Measurements from ENCODE around the gene MRPS23. TPM values are rescaled to one million over a fixed set of nuclear protein-coding genes. Genes with fewer than 3 reads are reported as not detected.
"Not testable (repeated sequence)": the region's sequence is repeated elsewhere in the genome, so short reads cannot be mapped to it uniquely, and the experiment has no call there.

The MRPS23 gene
- polyA plus RNA-seq, 2 of the 4 experiments (the other 2 are of a cell fraction) = 110 to 153 TPM

GRCh38 chr17:57849163-57849873 is 526 bp downstream of the MRPS23 start:
- WGBS (ENCODE audit: missing lambda C conversion rate) = 18% methylated on average over 27 of the region's 27 CpGs
- ATAC-seq = peak in 1 of 2 experiments; percentile 72; a peak in 4 of 6 replicates

GRCh38 chr17:57846056-57846945 is 3.5 kb downstream of the MRPS23 start:
- FAIRE-seq; ATAC-seq; H3K4me3 ChIP-seq; H3K9me3 ChIP-seq; DNase-seq (ENCODE audit: low read depth in 1 of 2, low spot score in 1 of 2); POLR2A ChIA-PET: not testable (repeated sequence)
- peak; percentile 70; the same call in 1 of the 2 replicates for TF ChIP-seq HOXB13 (CRISPR knock-in tag; IDR thresholded peaks at IDR 0.05; ENCODE audit: low read depth)
- Histone ChIP-seq H3K4me1 (peaks cover 43% of the 10 kb centered on the region), H3K4me2 (0 out of 3 replicates have a peak overlapping the region, but pooled peaks have one; percentile 13), H3K27ac (peak overlapping the region; percentile 8 to 13; a peak in 2 of 6 replicates)
- WGBS (ENCODE audit: missing lambda C conversion rate) = 71% methylated on average over 16 of the region's 32 CpGs
- CTCF ChIA-PET = interaction anchor here (0.6 to 15.1 kb wide), 8 partner anchors 11 to 256 kb away, joined by 3 to 150 read pairs (median 4); no protein-coding TSS in a partner anchor

More at GRCh38 chr17:57849163-57849873, 526 bp downstream of the MRPS23 start:
- Histone ChIP-seq H3K27ac (peak overlapping the region; percentile 93), H3K4me3 (peak overlapping the region; percentile 95), H3K9me3 (no peaks in the 10 kb centered on the region), H3K4me1 (peaks cover 62% of the 10 kb centered on the region), H3K4me2 (peak overlapping the region; percentile 89)
- FAIRE-seq (no peak), DNase-seq (ENCODE audit: low read depth in 1 of 2, low spot score in 1 of 2) (no peak)
- ChIA-PET CTCF (interaction anchor here (1.0 to 48.7 kb wide), 10 partner anchors 11 to 735 kb away, joined by 3 to 1377 read pairs (median 41); partner anchors contain the start of genes SRSF1 and VEZF1), POLR2A (interaction anchor here (0.6 to 3.3 kb wide), 16 partner anchors 11 to 720 kb away, joined by 3 to 35 read pairs (median 6); partner anchors contain the start of genes DYNLL2, SRSF1 and VEZF1)
- TF ChIP-seq FOSB (CRISPR knock-in tag; IDR thresholded peaks at IDR 0.05) (no peak), EHF (CRISPR knock-in tag; IDR thresholded peaks at IDR 0.05) (no peak), RFX5 (IDR thresholded peaks at IDR 0.05) (no peak), FOSL2 (IDR thresholded peaks at IDR 0.05) (no peak), FOSL2 (CRISPR knock-in tag; IDR thresholded peaks at IDR 0.05) (no peak), MAX (IDR thresholded peaks at IDR 0.05) (no peak), CBX2 (IDR thresholded peaks at IDR 0.05; ENCODE audit: borderline replicate concordance, low read depth) (no peak), REST (IDR thresholded peaks at IDR 0.05) (no peak), NR3C1 (IDR thresholded peaks at IDR 0.05) (no peak), SREBF2 (IDR thresholded peaks at IDR 0.05) (no peak), MAFK (IDR thresholded peaks at IDR 0.05; ENCODE audit: partially characterized antibody) (no peak), BHLHE40 (IDR thresholded peaks at IDR 0.05; ENCODE audit: low read depth, low read length) (no peak), USF2 (IDR thresholded peaks at IDR 0.05) (no peak), GATA3 (IDR thresholded peaks at IDR 0.05; ENCODE audit: borderline replicate concordance) (no peak)

- 95% methylated on average over 1 of the region's 1 CpG for WGBS (ENCODE audit: missing lambda C conversion rate)
- POLR2A ChIA-PET = no interaction called here
- DNase-seq (ENCODE audit: low read depth in 1 of 2, low spot score in 1 of 2) (no peak), FAIRE-seq (no peak), ATAC-seq (no peak)
- H3K9me3 ChIP-seq = no peaks in the 10 kb centered on the region
- peaks cover 28% of the 10 kb centered on the region for H3K4me1 ChIP-seq
- no peak overlapping the region for H3K4me2 ChIP-seq
- no peak overlapping the region for H3K4me3 ChIP-seq
- CTCF ChIA-PET = interaction anchor here (1.1 to 15.1 kb wide), 3 partner anchors 8 to 158 kb away, joined by 3 to 150 read pairs (median 3); no protein-coding TSS in a partner anchor
- H3K27ac ChIP-seq = no peak overlapping the region
- no peak for TF ChIP-seq POLR2A (IDR thresholded peaks at IDR 0.05; ENCODE audit: low read length)
- TF ChIP-seq RNF2 (IDR thresholded peaks at IDR 0.05; ENCODE audit: borderline replicate concordance, low read depth) = no peak
- TF ChIP-seq MAZ (IDR thresholded peaks at IDR 0.05; ENCODE audit: borderline replicate concordance, low read depth, low read length) = no peak
- no peak for TF ChIP-seq SMC3 (IDR thresholded peaks at IDR 0.05)
- TF ChIP-seq ZNF302 (CRISPR knock-in tag; IDR thresholded peaks at IDR 0.05) = no peak
- no peak for TF ChIP-seq RAD21 (conservative IDR thresholded peaks at IDR 0.05 in 1 of 2, IDR thresholded peaks at IDR 0.05 in 1 of 2)
- no peak for TF ChIP-seq MYC (IDR thresholded peaks at IDR 0.05; ENCODE audit: borderline replicate concordance, low read length)
- TF ChIP-seq JUN (IDR thresholded peaks at IDR 0.05) = no peak
- no peak for TF ChIP-seq SREBF2 (IDR thresholded peaks at IDR 0.05)
- no peak for TF ChIP-seq CBX8 (IDR thresholded peaks at IDR 0.05)
- TF ChIP-seq PBX3 (IDR thresholded peaks at IDR 0.05) = no peak
- TF ChIP-seq TFCP2L1 (CRISPR knock-in tag; IDR thresholded peaks at IDR 0.05) = no peak
- no peak for TF ChIP-seq POLR2AphosphoS2 (conservative IDR thresholded peaks at IDR 0.05; ENCODE audit: low read length)
- TF ChIP-seq PHF8 (IDR thresholded peaks at IDR 0.05; ENCODE audit: borderline replicate concordance, low read depth) = no peak
Measured at GRCh38 chr17:57842280-57842679, 7.6 kb downstream of the MRPS23 start.

Measured in A549 (cell line).